GM21360 (cell line): Measurements from ENCODE around the gene TM4SF4.

Source experiments
- ATAC-seq: cut with Tn5 transposase; IDR thresholded peaks from one replicate; pipeline ENCODE4 v1.9.1; 2021; ENCODE audit warnings: mild to moderate bottlenecking, moderate library complexity; ENCODE audit not compliant: unreplicated experiment

TM4SF4 gene

GRCh38 chr3:149547954-149548668 lies 73.6 kb downstream of the TM4SF4 start:
- no peak for ATAC-seq

GRCh38 chr3:149548669-149549065 lies 74.2 kb downstream of the TM4SF4 start:
- no peak for ATAC-seq

- no peak for ATAC-seq
These were observed 77.0 kb downstream of the TM4SF4 start for GRCh38 chr3:149551500-149551899.

- ATAC-seq = no peak
These were observed 78.2 kb downstream of the TM4SF4 start for GRCh38 chr3:149552700-149553099.
